ENCODE data around the gene TNS2. TPM values are rescaled to one million over a fixed set of nuclear protein-coding genes. Genes with fewer than 3 reads are reported as not detected.
A peak's percentile ranks its signal among the peaks of the same experiment; 100 is the strongest.

TNS2 gene
- total and polyA plus RNA-seq, 9 of the 15 experiments (the other 6 are each of a cell fraction or from before 2014, with no cell fraction given), result 0.28 to 3.1 (median 1.2) TPM; not detected in 1

- peaks cover 39 to 42% of the 10 kb centered on the region in 2 experiments for H3K4me1 ChIP-seq (replicated peaks in 1 of 2; ENCODE audit: control insufficient read depth in 2 of 2, insufficient read depth in 2 of 2, low read length in 2 of 2)
- H3K9me3 ChIP-seq (replicated peaks; ENCODE audit: control insufficient read depth, insufficient read depth, low read depth, low read length), result no peaks in the 10 kb centered on the region
- TF ChIP-seq STAG1 (CRISPR knock-in tag; IDR thresholded peaks at IDR 0.05; ENCODE audit: borderline replicate concordance) (no peak), JUN (IDR thresholded peaks at IDR 0.05; ENCODE audit: borderline replicate concordance, low read depth, low read length) (0 out of 2 replicates have a peak, but pooled peaks have one; percentile 18), JUN (CRISPR knock-in tag; IDR thresholded peaks at IDR 0.05; ENCODE audit: borderline replicate concordance) (no peak), JUND (IDR thresholded peaks at IDR 0.05; ENCODE audit: borderline replicate concordance, low read depth, low read length) (peak; percentile 54; the same call in 1 of the 2 replicates), JUND (tag; IDR thresholded peaks at IDR 0.05; ENCODE audit: borderline replicate concordance, low read depth, low read length) (no peak), YY1 (IDR thresholded peaks at IDR 0.05; ENCODE audit: borderline replicate concordance in 1 of 3, control insufficient read depth in 1 of 3, extremely low read depth in 1 of 3, insufficient read depth in 3 of 3, insufficient read length in 1 of 3, insufficient replicate concordance in 2 of 3, low read depth in 1 of 3, low read length in 2 of 3) (no peak), ATF3 (IDR thresholded peaks at IDR 0.05) (peak; percentile 38), ATF3 (CRISPR knock-in tag; conservative IDR thresholded peaks at IDR 0.05) (no peak), TFAP4 (CRISPR knock-in tag; IDR thresholded peaks at IDR 0.05; ENCODE audit: borderline replicate concordance) (no peak), EGR1 (conservative IDR thresholded peaks at IDR 0.05) (peak; percentile 55), RCOR1 (IDR thresholded peaks at IDR 0.05; ENCODE audit: borderline replicate concordance in 1 of 2, low read depth in 2 of 2, low read length in 2 of 2) (peak in 1 of 2 experiments; percentile 20; a peak in 1 of 4 replicates), ZNF316 (IDR thresholded peaks at IDR 0.05) (peak; percentile 24; the same call in 1 of the 2 replicates), ZBTB7A (IDR thresholded peaks at IDR 0.05; ENCODE audit: borderline replicate concordance, control insufficient read depth, low read depth, low read length) (peak; percentile 31; the same call in 1 of the 2 replicates), NFE2 (IDR thresholded peaks at IDR 0.05; ENCODE audit: low read depth) (peak; percentile 78), TCF7L2 (IDR thresholded peaks at IDR 0.05; ENCODE audit: low read depth, low read length) (no peak), SNIP1 (IDR thresholded peaks at IDR 0.05; ENCODE audit: low read depth) (no peak), KDM1A (IDR thresholded peaks at IDR 0.05) (peak; percentile 66 to 82; a peak in 3 of 4 replicates)
- CTCF ChIA-PET (ENCODE audit: low intra/inter-chr PET ratio), result interaction anchor here (0.7 to 2.9 kb wide), 4 partner anchors 11 to 91 kb away, joined by 3 to 49 read pairs (median 3); no protein-coding TSS in a partner anchor
- ATAC-seq (peak; percentile 32), DNase-seq (ENCODE audit: extremely low read depth in 1 of 4, low spot score in 3 of 4) (peak in 3 of 4 experiments; percentile 31 to 62 (median 59)), FAIRE-seq (peak; percentile 83)
- no TSS peak for BruUV-seq (replicated peaks)
- H3K79me2 ChIP-seq (ENCODE audit: control insufficient read depth, insufficient read depth, low read length), result no peaks in the 10 kb centered on the region
- peak overlapping the region; percentile 44 for H3K4me3 ChIP-seq
- peak overlapping the region; percentile 56 to 86; a peak in 3 of 4 replicates for H3K9ac ChIP-seq (ENCODE audit: insufficient read depth in 1 of 2, low read depth in 2 of 2, low read length in 2 of 2)
- H3K4me2 ChIP-seq (ENCODE audit: insufficient read depth, low read length), result peak overlapping the region; percentile 76
- H3K27ac ChIP-seq (ENCODE audit: extremely low read depth, low read depth, low read length), result peak overlapping the region; percentile 72
- in situ Hi-C loops (cut with MboI), result no loop called here
- 8% methylated on average over 12 of the region's 13 CpGs for WGBS (ENCODE audit: insufficient coverage, low coverage, missing lambda C conversion rate)
- H2AFZ ChIP-seq (ENCODE audit: low read depth, low read length), result peak overlapping the region; percentile 98
- no peaks in the 10 kb centered on the region for H3K27me3 ChIP-seq (ENCODE audit: control insufficient read depth in 2 of 2, insufficient read depth in 2 of 2, low read length in 2 of 2)
- peaks cover 6% of the 10 kb centered on the region for H3K9me1 ChIP-seq (ENCODE audit: control insufficient read depth, insufficient read depth, low read length)
- intact Hi-C loops (cut with micrococcal nuclease), result no loop called here
- H3K36me3 ChIP-seq (ENCODE audit: control insufficient read depth, insufficient read depth, low read length), result no peaks in the 10 kb centered on the region
- POLR2A ChIA-PET, result interaction anchor here (0.5 to 1.4 kb wide), 8 partner anchors 14 to 1707 kb away, joined by 3 to 9 read pairs (median 3); partner anchors contain the start of genes GALNT6 and SPRYD3
- H4K20me1 ChIP-seq (replicated peaks; ENCODE audit: control insufficient read depth, insufficient read depth, low read length), result no peaks in the 10 kb centered on the region
Observed at GRCh38 chr12:53098354-53098981, 48.6 kb downstream of the TNS2 start.
